Testis (tissue), 3 donors: ENCODE results near the gene ZNF540. TPM values are rescaled to one million over a fixed set of nuclear protein-coding genes. Genes with fewer than 3 reads are reported as not detected.
"Not testable (repeated sequence)": the region's sequence is repeated elsewhere in the genome, so short reads cannot be mapped to it uniquely, and the experiment has no call there.

Experiments
- DNase-seq: peaks from one replicate; pipeline ENCODE4 v3.0.0-alpha.2; 2019
- H3K27ac ChIP-seq, 2 donors: fragments of 200-600 bp; sonication (generic); one replicate each; pipeline ENCODE4 v1.5.1; 2019
- H3K27me3 ChIP-seq: fragments of 200-600 bp; sonication (generic); one replicate; pipeline ENCODE4 v1.5.1; 2019
- H3K36me3 ChIP-seq: fragments of 200-600 bp; sonication (generic); one replicate; pipeline ENCODE4 v1.5.1; 2017; ENCODE audit warnings: low read depth; ENCODE audit errors: missing control alignments
- H3K4me1 ChIP-seq: fragments of 200-600 bp; sonication (generic); one replicate; pipeline ENCODE4 v1.5.1; 2019
- H3K4me3 ChIP-seq, 2 donors: fragments of 200-600 bp; sonication (generic); one replicate each; pipeline ENCODE4 v1.5.1; 2017 to 2019
- H3K9me3 ChIP-seq: fragments of 200-600 bp; sonication (generic); one replicate; pipeline ENCODE4 v1.5.1; 2017
- CTCF ChIP-seq, 3 experiments: fragments of 450-650 bp in 2 of 3; fragments of 200-600 bp in 1 of 3; sonication (generic) in 1 of 3; IDR thresholded peaks; one replicate each; pipeline ENCODE4 v1.5.1; 2016 to 2019; ENCODE audit warnings: antibody characterized with exemption in 3 of 3, mild to moderate bottlenecking in 2 of 3, moderate library complexity in 1 of 3
- POLR2A ChIP-seq: fragments of 450-650 bp; IDR thresholded peaks from one replicate; pipeline ENCODE4 v1.6.1; 2017; ENCODE audit warnings: antibody characterized with exemption, mild to moderate bottlenecking, moderate library complexity
- WGBS, 2 donors: methylation state at CpG; one replicate each; pipeline ENCODE4 v1.1.5; 2018; 5-methylcytosine and 5-hydroxymethylcytosine counted together
- intact Hi-C: fragments of 100-400 bp; cut with DNase I; formaldehyde crosslinking; loops from one replicate; pipeline ENCODE4 v1.15.1; 2023; ENCODE audit warnings: low total_unique reads
- polyA plus RNA-seq: library from polyadenylated mRNA; stranded (reverse); fragments of 350-450 nt; fragmentation: Illumina TruSeq; extraction: RNeasy Lipid Tissue Mini Kit (QIAGEN cat#74804); gene quantifications from one replicate; pipeline ENCODE4 v1.2.3, GENCODE V29; 2014; ENCODE audit warnings: low read depth, low replicate concordance; ENCODE audit not compliant: insufficient read depth
- total RNA-seq, 2 donors: library from RNA; depleted of rRNA; stranded (reverse); fragments of >200 nt; gene quantifications; one replicate each; pipeline ENCODE4 v1.2.3, GENCODE V29; 2016

The ZNF540 gene
- total and polyA plus RNA-seq, 3 donors from 2014 or later: 3.2 to 6.6 (median 5.0) TPM

GRCh38 chr19:37655689-37656371 is 61.2 kb downstream of the ZNF540 start:
- 0 to 1% methylated on average over 17 to 57 of the region's 57 CpGs for WGBS, 2 donors
- no peaks in the 10 kb centered on the region for H3K36me3 ChIP-seq
- intact Hi-C loops: no loop called here
- no peak for TF ChIP-seq CTCF (IDR thresholded peaks at IDR 0.05)
- TF ChIP-seq POLR2A: no peak
- H3K4me1 ChIP-seq: peaks cover 9% of the 10 kb centered on the region
- H3K27ac ChIP-seq: peak overlapping the region; percentile 95 to 96
- no peaks in the 10 kb centered on the region for H3K9me3 ChIP-seq
- DNase-seq: peak; percentile 88
- H3K27me3 ChIP-seq: no peaks in the 10 kb centered on the region
- peak overlapping the region; percentile 70 to 77 for H3K4me3 ChIP-seq

GRCh38 chr19:37657157-37657556 is 62.5 kb downstream of the ZNF540 start:
- DNase-seq, H3K27ac ChIP-seq, H3K9me3 ChIP-seq, H3K27me3 ChIP-seq, intact Hi-C loops, H3K4me1 ChIP-seq, H3K36me3 ChIP-seq: not testable (repeated sequence)
- H3K4me3 ChIP-seq: peak overlapping the region in 1 of 2 donors; percentile 70
- 56 to 83% methylated on average over 8 of the region's 8 CpGs for WGBS, 2 donors

Other genes with a start within 250 kb of the ZNF540 start
- 10 to 100 TPM; 19.4 to 22.5 TPM for gene ZNF527, start 223.8 kb upstream of the ZNF540 start, total RNA-seq
- 6.8 TPM for gene ZNF527, start 223.8 kb upstream of the ZNF540 start, polyA plus RNA-seq
- 10 to 100 TPM; 21.2 to 29.9 TPM for gene ZNF569, start 127.4 kb upstream of the ZNF540 start, total RNA-seq
- gene ZNF569, start 127.4 kb upstream of the ZNF540 start, polyA plus RNA-seq: 14.4 TPM
- gene ZNF570, start 125.5 kb upstream of the ZNF540 start, total RNA-seq: 10 to 100 TPM; 14.3 to 14.6 TPM
- 7.3 TPM for gene ZNF570, start 125.5 kb upstream of the ZNF540 start, polyA plus RNA-seq
- gene ZNF793, start 87.9 kb upstream of the ZNF540 start, total RNA-seq: 10 to 100 TPM; 25.6 to 33.5 TPM
- gene ZNF793, start 87.9 kb upstream of the ZNF540 start, polyA plus RNA-seq: 7.3 TPM
- gene ZNF571, start 84 bp upstream of the ZNF540 start, total RNA-seq: 10 to 100 TPM in 1 of 2 donors, 1 to 10 TPM in 1; 9.1 to 13.1 TPM
- 5.9 TPM for gene ZNF571, start 84 bp upstream of the ZNF540 start, polyA plus RNA-seq
- gene ZFP30, start 60.6 kb downstream of the ZNF540 start, total RNA-seq: 10 to 100 TPM; 19.6 to 36.2 TPM
- 13.7 TPM for gene ZFP30, start 60.6 kb downstream of the ZNF540 start, polyA plus RNA-seq
- 10 to 100 TPM in 1 of 2 donors, 1 to 10 TPM in 1; 7.7 to 10.2 TPM for gene ZNF607, start 124.9 kb downstream of the ZNF540 start, total RNA-seq
- 9.6 TPM for gene ZNF607, start 124.9 kb downstream of the ZNF540 start, polyA plus RNA-seq
- 10 to 100 TPM; 13.4 to 17.8 TPM for gene ZNF573, start 184.7 kb downstream of the ZNF540 start, total RNA-seq
- gene ZNF573, start 184.7 kb downstream of the ZNF540 start, polyA plus RNA-seq: 12.7 TPM